ENCODE measurements around the gene OGFRL1.

DNA sequence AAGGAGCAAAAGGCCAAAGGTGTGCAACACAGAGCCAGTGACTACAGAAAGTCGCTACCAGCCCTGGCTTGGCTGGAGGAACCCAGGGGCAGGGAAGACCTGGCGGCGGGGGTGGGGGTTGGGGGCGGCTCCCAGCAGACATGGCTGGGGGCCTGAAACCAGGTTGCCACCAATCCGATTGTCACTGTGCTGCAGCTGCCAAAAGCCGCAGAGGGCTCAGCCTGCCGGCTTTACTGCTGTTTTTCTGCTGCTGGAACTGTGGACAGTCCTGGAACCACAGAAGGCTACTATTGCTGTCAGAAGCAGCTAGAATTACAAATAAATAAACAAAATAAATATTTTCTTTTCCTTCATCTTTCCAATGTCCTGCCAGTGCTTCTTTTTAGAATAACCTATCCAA lies 25.7 kb upstream of the OGFRL1 start:
- TF ChIP-seq, protein P1, sequence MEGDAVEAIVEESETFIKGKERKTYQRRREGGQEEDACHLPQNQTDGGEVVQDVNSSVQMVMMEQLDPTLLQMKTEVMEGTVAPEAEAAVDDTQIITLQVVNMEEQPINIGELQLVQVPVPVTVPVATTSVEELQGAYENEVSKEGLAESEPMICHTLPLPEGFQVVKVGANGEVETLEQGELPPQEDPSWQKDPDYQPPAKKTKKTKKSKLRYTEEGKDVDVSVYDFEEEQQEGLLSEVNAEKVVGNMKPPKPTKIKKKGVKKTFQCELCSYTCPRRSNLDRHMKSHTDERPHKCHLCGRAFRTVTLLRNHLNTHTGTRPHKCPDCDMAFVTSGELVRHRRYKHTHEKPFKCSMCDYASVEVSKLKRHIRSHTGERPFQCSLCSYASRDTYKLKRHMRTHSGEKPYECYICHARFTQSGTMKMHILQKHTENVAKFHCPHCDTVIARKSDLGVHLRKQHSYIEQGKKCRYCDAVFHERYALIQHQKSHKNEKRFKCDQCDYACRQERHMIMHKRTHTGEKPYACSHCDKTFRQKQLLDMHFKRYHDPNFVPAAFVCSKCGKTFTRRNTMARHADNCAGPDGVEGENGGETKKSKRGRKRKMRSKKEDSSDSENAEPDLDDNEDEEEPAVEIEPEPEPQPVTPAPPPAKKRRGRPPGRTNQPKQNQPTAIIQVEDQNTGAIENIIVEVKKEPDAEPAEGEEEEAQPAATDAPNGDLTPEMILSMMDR (IDR thresholded peaks at IDR 0.05 in 2 of 3, conservative IDR thresholded peaks at IDR 0.05 in 1 of 3; ENCODE audit: borderline replicate concordance in 1 of 3, insufficient read depth in 1 of 3, low read depth in 2 of 3, low read length in 2 of 3), result no peak
- TF ChIP-seq, protein P2, sequence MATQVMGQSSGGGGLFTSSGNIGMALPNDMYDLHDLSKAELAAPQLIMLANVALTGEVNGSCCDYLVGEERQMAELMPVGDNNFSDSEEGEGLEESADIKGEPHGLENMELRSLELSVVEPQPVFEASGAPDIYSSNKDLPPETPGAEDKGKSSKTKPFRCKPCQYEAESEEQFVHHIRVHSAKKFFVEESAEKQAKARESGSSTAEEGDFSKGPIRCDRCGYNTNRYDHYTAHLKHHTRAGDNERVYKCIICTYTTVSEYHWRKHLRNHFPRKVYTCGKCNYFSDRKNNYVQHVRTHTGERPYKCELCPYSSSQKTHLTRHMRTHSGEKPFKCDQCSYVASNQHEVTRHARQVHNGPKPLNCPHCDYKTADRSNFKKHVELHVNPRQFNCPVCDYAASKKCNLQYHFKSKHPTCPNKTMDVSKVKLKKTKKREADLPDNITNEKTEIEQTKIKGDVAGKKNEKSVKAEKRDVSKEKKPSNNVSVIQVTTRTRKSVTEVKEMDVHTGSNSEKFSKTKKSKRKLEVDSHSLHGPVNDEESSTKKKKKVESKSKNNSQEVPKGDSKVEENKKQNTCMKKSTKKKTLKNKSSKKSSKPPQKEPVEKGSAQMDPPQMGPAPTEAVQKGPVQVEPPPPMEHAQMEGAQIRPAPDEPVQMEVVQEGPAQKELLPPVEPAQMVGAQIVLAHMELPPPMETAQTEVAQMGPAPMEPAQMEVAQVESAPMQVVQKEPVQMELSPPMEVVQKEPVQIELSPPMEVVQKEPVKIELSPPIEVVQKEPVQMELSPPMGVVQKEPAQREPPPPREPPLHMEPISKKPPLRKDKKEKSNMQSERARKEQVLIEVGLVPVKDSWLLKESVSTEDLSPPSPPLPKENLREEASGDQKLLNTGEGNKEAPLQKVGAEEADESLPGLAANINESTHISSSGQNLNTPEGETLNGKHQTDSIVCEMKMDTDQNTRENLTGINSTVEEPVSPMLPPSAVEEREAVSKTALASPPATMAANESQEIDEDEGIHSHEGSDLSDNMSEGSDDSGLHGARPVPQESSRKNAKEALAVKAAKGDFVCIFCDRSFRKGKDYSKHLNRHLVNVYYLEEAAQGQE (IDR thresholded peaks at IDR 0.05; ENCODE audit: low read depth), result no peak
- no peak for TF ChIP-seq CEBPB (IDR thresholded peaks at IDR 0.05; ENCODE audit: low read depth)
- no peak for TF ChIP-seq EZH2 (IDR thresholded peaks at IDR 0.05)

All from HCT116 (cell line).